Kidney glomerular epithelial cell (primary cell): Measurements from ENCODE around the gene RPS8.
A peak's percentile ranks its signal among the peaks of the same experiment; 100 is the strongest.
"Not testable (repeated sequence)": the region's sequence is repeated elsewhere in the genome, so short reads cannot be mapped to it uniquely, and the experiment has no call there.

Experiments
- DNase-seq: peaks from one replicate; lab custom pipeline; 2025; lab: John Stamatoyannopoulos, UW

Gene RPS8

DNA sequence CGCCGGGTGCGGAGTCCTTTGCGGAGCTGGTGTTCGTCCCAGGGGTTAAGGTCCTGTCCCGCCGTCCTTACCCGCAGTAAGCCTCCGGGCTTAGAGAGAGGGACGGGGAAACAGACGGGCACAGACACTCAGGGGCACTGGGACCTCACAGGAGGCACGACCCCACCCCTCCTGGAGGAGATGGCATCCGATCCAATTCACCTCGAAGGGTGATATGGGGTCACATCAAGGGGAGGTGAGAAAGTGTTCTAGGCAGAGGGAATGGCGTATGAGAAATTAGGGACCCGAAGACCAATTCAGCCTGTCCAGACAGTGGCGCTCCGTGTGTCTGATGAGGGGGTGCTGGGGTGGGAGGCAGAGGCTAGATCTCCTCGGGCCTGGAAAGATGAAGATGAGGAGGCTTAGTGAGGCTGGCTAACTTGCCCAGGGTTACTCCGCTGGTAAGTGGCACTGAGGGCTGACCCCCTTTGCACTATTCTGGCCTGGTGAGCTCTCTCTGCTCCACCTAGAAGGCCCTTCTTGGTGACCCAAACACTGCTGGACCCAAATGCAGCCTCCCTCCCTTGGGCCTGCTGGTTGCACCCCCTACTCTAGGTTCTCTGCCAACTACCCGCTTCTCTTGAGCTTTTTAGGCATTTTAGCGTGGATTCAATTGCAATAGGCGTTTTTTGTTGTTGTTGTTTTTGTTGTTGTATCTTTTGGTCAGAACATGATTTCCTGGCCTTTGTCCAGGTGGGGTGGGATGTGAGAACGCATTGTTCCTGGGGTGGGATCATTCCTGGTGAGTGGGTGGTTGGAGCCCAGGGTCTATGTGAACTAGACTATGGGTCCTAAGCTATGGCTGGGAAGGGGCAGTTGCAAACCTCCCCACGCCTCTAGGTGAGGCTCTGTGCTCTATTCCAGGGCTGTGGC lies 45.2 kb downstream of the RPS8 start:
- DNase-seq = peak; percentile 55

DNA sequence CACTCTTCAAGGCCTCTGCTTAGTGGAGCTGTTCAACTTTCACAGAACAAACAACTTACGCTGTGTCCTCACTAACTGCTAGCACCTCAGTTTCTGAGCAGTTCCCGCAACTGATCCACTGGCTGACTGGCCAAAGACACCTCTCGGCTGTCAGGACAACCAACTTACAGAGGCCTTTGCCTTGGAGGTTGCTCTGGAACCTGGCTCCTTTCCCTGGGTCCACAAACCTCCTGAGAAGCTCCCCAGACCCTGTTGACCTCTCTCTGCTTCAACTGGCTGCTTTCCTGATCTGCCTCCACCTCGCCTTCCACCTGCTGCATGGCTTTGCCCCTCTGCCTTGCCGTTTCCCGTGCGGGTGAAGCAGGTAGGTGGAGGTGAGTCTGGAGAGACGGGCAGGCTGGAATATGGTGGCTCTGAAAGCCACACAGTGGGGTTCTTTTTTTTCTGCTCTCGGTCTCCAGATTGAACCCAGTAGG lies 45.9 kb downstream of the RPS8 start:
- DNase-seq = no peak

- DNase-seq = no peak
These were observed 46.9 kb downstream of the RPS8 start for GRCh38 chr1:44822131-44822701.

GRCh38 chr1:44822981-44823451 lies 47.7 kb downstream of the RPS8 start:
- DNase-seq = no peak

DNA sequence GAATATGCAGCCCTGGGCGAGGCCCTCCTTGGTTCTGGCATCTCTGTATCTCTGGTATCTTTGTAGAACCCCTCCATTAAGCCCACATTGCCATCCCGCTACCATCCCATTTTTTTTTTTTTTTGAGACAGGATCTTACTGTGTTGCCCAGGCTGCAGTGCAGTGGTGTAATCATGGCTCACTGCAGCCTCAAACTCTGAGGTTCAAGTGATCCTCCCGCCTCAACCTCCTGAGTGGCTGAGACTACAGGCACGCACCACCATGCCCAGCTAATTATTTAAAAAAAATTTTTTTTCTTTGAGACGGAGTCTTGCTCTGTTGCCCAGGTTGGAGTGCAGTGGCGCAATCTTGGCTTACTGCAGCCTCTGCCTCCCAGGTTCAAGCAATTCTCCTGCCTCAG lies 49.1 kb downstream of the RPS8 start:
- not testable (repeated sequence) for DNase-seq

GRCh38 chr1:44826375-44827196 lies 51.2 kb downstream of the RPS8 start:
- DNase-seq = no peak

DNA sequence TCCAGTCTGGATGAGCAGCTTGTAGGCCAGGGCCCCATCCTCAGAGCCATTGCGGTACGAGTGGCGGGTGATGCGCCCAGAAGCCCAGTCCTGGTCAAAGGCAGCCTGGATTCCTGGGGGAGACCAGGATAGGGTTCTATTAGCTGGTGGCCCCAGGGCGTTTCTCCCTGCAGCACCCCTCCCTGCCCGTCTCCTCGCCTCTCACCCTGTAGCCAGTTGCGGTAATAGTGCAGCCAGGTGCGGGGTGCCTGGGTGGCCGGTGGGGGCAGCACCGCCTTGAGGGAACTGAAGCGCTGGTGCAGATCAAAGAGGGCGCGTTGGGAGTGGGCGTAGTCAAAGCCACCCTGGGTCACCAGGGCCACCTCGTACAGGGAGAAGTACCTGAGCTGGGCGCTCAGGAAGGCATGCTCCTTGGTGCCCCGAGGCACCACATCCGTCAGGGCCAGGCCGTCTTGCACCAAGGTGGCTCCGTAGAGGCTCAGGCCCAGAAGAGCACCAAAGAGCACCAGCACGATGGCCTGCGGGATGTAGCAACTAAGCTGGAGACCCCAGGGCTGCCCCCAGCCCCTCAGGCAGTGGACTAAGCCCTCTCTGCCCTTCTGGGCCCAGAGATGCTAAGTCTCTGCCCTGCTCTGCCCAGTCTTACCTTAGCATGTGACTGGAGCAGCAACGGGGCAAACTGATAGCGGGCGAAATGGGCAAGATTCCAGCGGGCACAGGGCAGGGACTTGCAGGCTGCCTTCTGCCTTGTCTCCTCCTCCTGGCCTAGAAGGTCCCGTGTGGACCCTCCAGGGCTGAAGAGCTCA lies 52.1 kb downstream of the RPS8 start:
- DNase-seq = no peak

GRCh38 chr1:44828003-44828651 lies 52.8 kb downstream of the RPS8 start:
- DNase-seq = no peak
